H9 (cell line): Measurements from ENCODE around the gene TTC28. TPM values are rescaled to one million over a fixed set of nuclear protein-coding genes. Genes with fewer than 3 reads are reported as not detected.

Experiments
- DNase-seq: peaks from one replicate; pipeline ENCODE4 v3.0.0-alpha.2; 2017
- H2AFZ ChIP-seq: one replicate; pipeline ENCODE4 v1.6.1; 2013; ENCODE audit warnings: mild to moderate bottlenecking, low read length, control low read depth, moderate library complexity
- H2AK5ac ChIP-seq: 2 replicates; pipeline ENCODE4 v1.6.1; 2013; ENCODE audit warnings: low read length, control low read depth, mixed read lengths; ENCODE audit not compliant: insufficient read length
- H2BK120ac ChIP-seq: one replicate; pipeline ENCODE4 v1.6.1; 2013; ENCODE audit warnings: low read depth, mild to moderate bottlenecking, low read length, control low read depth, inconsistent platforms; ENCODE audit not compliant: poor library complexity, severe bottlenecking
- H2BK12ac ChIP-seq: 2 replicates; pipeline ENCODE4 v1.6.1; 2013; ENCODE audit warnings: low read length, control low read depth, mixed read lengths, low read depth; ENCODE audit not compliant: insufficient read length
- H2BK15ac ChIP-seq: 2 replicates; pipeline ENCODE4 v1.6.1; 2013; ENCODE audit warnings: low read depth, low read length, control low read depth
- H2BK20ac ChIP-seq: one replicate; pipeline ENCODE4 v1.6.1; 2013; ENCODE audit warnings: low read depth, mild to moderate bottlenecking, low read length, control low read depth, inconsistent platforms; ENCODE audit not compliant: poor library complexity, severe bottlenecking
- H2BK5ac ChIP-seq: 2 replicates; pipeline ENCODE4 v1.6.1; 2013; ENCODE audit warnings: low read length, control low read depth, mixed read lengths; ENCODE audit not compliant: insufficient read length
- H3K14ac ChIP-seq: 2 replicates; pipeline ENCODE4 v1.6.1; 2013; ENCODE audit warnings: low read length, control low read depth; ENCODE audit not compliant: insufficient read depth
- H3K18ac ChIP-seq: 2 replicates; pipeline ENCODE4 v1.6.1; 2013; ENCODE audit warnings: low read depth, mild to moderate bottlenecking, mixed read lengths, low read length, control low read depth; ENCODE audit not compliant: insufficient read length
- H3K23ac ChIP-seq: 2 replicates; pipeline ENCODE4 v1.6.1; 2013; ENCODE audit warnings: low read length, control low read depth, mixed read lengths, low read depth; ENCODE audit not compliant: insufficient read length
- H3K23me2 ChIP-seq: 2 replicates; pipeline ENCODE4 v1.6.1; 2013; ENCODE audit warnings: low read depth, mild to moderate bottlenecking, mixed read lengths, low read length, control low read depth; ENCODE audit not compliant: insufficient read length, poor library complexity, severe bottlenecking
- H3K27ac ChIP-seq: 2 replicates; pipeline ENCODE4 v1.5.1; 2013; ENCODE audit warnings: low read length, control low read depth, mixed read lengths, low read depth; ENCODE audit not compliant: insufficient read length
- H3K27me3 ChIP-seq: 2 replicates; pipeline ENCODE4 v1.6.1; 2013; ENCODE audit warnings: low read length, control low read depth, inconsistent platforms; ENCODE audit not compliant: insufficient read depth
- H3K4ac ChIP-seq: 2 replicates; pipeline ENCODE4 v1.6.1; 2013; ENCODE audit warnings: low read depth, mild to moderate bottlenecking, control low read depth, inconsistent platforms, low read length, moderate library complexity
- H3K4me1 ChIP-seq: 2 replicates; pipeline ENCODE4 v1.6.1; 2013; ENCODE audit warnings: low read length, control low read depth, inconsistent platforms; ENCODE audit not compliant: insufficient read depth
- H3K4me2 ChIP-seq: 2 replicates; pipeline ENCODE4 v1.6.1; 2013; ENCODE audit warnings: low read length, control low read depth, mixed read lengths; ENCODE audit not compliant: insufficient read length, insufficient read depth
- H3K56ac ChIP-seq: 2 replicates; pipeline ENCODE4 v1.6.1; 2013; ENCODE audit warnings: low read depth, mild to moderate bottlenecking, mixed read lengths, low read length, control low read depth; ENCODE audit not compliant: insufficient read length
- H3K79me1 ChIP-seq: 2 replicates; pipeline ENCODE4 v1.6.1; 2013; ENCODE audit warnings: low read depth, mild to moderate bottlenecking, moderate library complexity, low read length, control low read depth, inconsistent platforms; ENCODE audit not compliant: insufficient read depth, poor library complexity, severe bottlenecking
- H3K79me2 ChIP-seq: 2 replicates; pipeline ENCODE4 v1.6.1; 2013; ENCODE audit warnings: low read length, control low read depth, inconsistent platforms; ENCODE audit not compliant: insufficient read depth
- H3K9ac ChIP-seq: 2 replicates; pipeline ENCODE4 v1.6.1; 2013; ENCODE audit warnings: low read length, control low read depth, mixed read lengths; ENCODE audit not compliant: insufficient read length; ENCODE audit errors: extremely low read depth
- H3K9me3 ChIP-seq: one replicate; pipeline ENCODE4 v1.6.1; 2013; ENCODE audit warnings: low read depth, low read length, inconsistent platforms; ENCODE audit not compliant: control insufficient read depth
- H3T11ph ChIP-seq: one replicate; pipeline ENCODE4 v1.6.1; 2013; ENCODE audit warnings: mild to moderate bottlenecking, low read length, control low read depth, inconsistent platforms
- H4K20me1 ChIP-seq: one replicate; pipeline ENCODE4 v1.6.1; 2013; ENCODE audit not compliant: control insufficient read depth, insufficient read length, insufficient read depth
- H4K5ac ChIP-seq: 2 replicates; pipeline ENCODE4 v1.6.1; 2013; ENCODE audit warnings: low read depth, mild to moderate bottlenecking, mixed read lengths, low read length, control low read depth; ENCODE audit not compliant: insufficient read length
- H4K8ac ChIP-seq: replicated peaks from 2 replicates; pipeline ENCODE4 v1.6.1; 2013; ENCODE audit warnings: low read length, control low read depth, mixed read lengths, low read depth; ENCODE audit not compliant: insufficient read length
- H4K91ac ChIP-seq: 2 replicates; pipeline ENCODE4 v1.6.1; 2013; ENCODE audit warnings: low read depth, mild to moderate bottlenecking, moderate library complexity, mixed read lengths, low read length, control low read depth; ENCODE audit not compliant: insufficient read length
- H3K27ac Mint-ChIP-seq, 3 experiments: 2 replicates in 2 of 3; 3 replicates in 1 of 3; pipeline ENCODE4 v1.8.0; 2020 to 2021; ENCODE audit warnings: mixed read lengths in 3 of 3, mild to moderate bottlenecking in 1 of 3, moderate library complexity in 1 of 3
- H3K27me3 Mint-ChIP-seq: 2 replicates; pipeline ENCODE4 v1.8.0; 2021; ENCODE audit warnings: low read depth, mild to moderate bottlenecking, moderate library complexity, mixed read lengths
- H3K36me3 Mint-ChIP-seq, 3 experiments: 2 replicates in 2 of 3; 3 replicates in 1 of 3; pipeline ENCODE4 v1.8.0; 2020 to 2021; ENCODE audit warnings: low read depth in 3 of 3, mixed read lengths in 3 of 3; ENCODE audit not compliant: insufficient read depth in 1 of 3
- H3K4me1 Mint-ChIP-seq, 2 experiments: 2 replicates each; pipeline ENCODE4 v1.8.0; 2020; ENCODE audit warnings: mixed read lengths in 2 of 2
- H3K4me3 Mint-ChIP-seq, 2 experiments: 2 replicates in 1 of 2; 3 replicates in 1 of 2; pipeline ENCODE4 v1.8.0; 2020 to 2021; ENCODE audit warnings: mild to moderate bottlenecking in 2 of 2, mixed read lengths in 2 of 2, moderate library complexity in 1 of 2
- H3K9me3 Mint-ChIP-seq, 2 experiments: 2 replicates in 1 of 2; 3 replicates in 1 of 2; pipeline ENCODE4 v1.8.0; 2020; ENCODE audit warnings: mild to moderate bottlenecking in 2 of 2, mixed read lengths in 2 of 2, moderate library complexity in 1 of 2
- CTCF ChIP-seq: fragments of 200-600 bp; sonication (generic); conservative IDR thresholded peaks from 3 replicates; pipeline ENCODE4 v1.8.0; 2021; ENCODE audit warnings: antibody characterized with exemption, mild to moderate bottlenecking
- WGBS: extraction: QIAGEN DNeasy Blood & Tissue Kit; methylation state at CpG from one replicate; pipeline ENCODE4 v1.1.7; 2013; ENCODE audit warnings: missing lambda C conversion rate, low lambda C conversion rate, mixed read lengths; ENCODE audit not compliant: insufficient read length; ENCODE audit errors: extremely low coverage; 5-methylcytosine and 5-hydroxymethylcytosine counted together
- total RNA-seq: library from RNA; stranded (reverse); gene quantifications from 2 replicates; pipeline ENCODE4 v1.2.1, GENCODE V29; 2021

The TTC28 gene
- total RNA-seq, 1 experiment from 2014 or later, result 13.6 TPM

GRCh38 chr22:28008056-28008455 lies 671.6 kb downstream of the TTC28 start:
- no peak for TF ChIP-seq CTCF
- Histone ChIP-seq H2BK5ac (no peak overlapping the region), H4K91ac (no peak overlapping the region), H3K27ac (no peak overlapping the region), H3K9ac (no peak overlapping the region), H3T11ph (no peak overlapping the region), H3K56ac (no peak overlapping the region), H2AK5ac (no peak overlapping the region), H3K9me3 (no peaks in the 10 kb centered on the region), H3K4me1 (no peaks in the 10 kb centered on the region), H4K8ac (no peak overlapping the region), H3K27me3 (no peaks in the 10 kb centered on the region), H2AFZ (no peak overlapping the region), H3K4ac (no peak overlapping the region), H2BK120ac (no peak overlapping the region), H3K14ac (no peak overlapping the region), H3K79me1 (no peaks in the 10 kb centered on the region), H3K18ac (no peak overlapping the region), H3K79me2 (no peaks in the 10 kb centered on the region), H2BK12ac (no peak overlapping the region), H4K5ac (no peak overlapping the region), H3K4me2 (no peak overlapping the region), H4K20me1 (no peaks in the 10 kb centered on the region), H3K23ac (no peak overlapping the region), H3K23me2 (no peaks in the 10 kb centered on the region), H2BK20ac (no peak overlapping the region), H2BK15ac (no peak overlapping the region)
- no peak overlapping the region for H3K4me3 Mint-ChIP-seq
- no peaks in the 10 kb centered on the region for H3K27me3 Mint-ChIP-seq
- H3K9me3 Mint-ChIP-seq, result no peaks in the 10 kb centered on the region
- H3K4me1 Mint-ChIP-seq, result peaks cover 0 to 4% of the 10 kb centered on the region in 2 experiments; a peak in 1 of 4 replicates
- no CpG with 5 or more reads among the region's 4 CpGs for WGBS
- no peak overlapping the region for H3K27ac Mint-ChIP-seq
- no peak for DNase-seq
- no peaks in the 10 kb centered on the region for H3K36me3 Mint-ChIP-seq
